SK-N-SH (cell line): ENCODE results near the gene ZNF425.

Experiments
- CHD2 ChIP-seq: fragments of 150-350 bp; IDR thresholded peaks from 2 replicates; pipeline ENCODE4 v1.6.1; 2018; ENCODE audit warnings: low read length; ENCODE audit not compliant: partially characterized antibody
- FOSL2 ChIP-seq: IDR thresholded peaks from 2 replicates; pipeline ENCODE4 v1.4.0; 2012; ENCODE audit warnings: low read depth, mild to moderate bottlenecking, moderate library complexity, borderline replicate concordance
- MXI1 ChIP-seq: IDR thresholded peaks from 2 replicates; pipeline ENCODE4 v1.6.1; 2012; ENCODE audit warnings: mild to moderate bottlenecking, low read depth, low read length, improper control_type of control experiment
- POLR2AphosphoS5 ChIP-seq: IDR thresholded peaks from 2 replicates; pipeline ENCODE4 v1.6.1; 2012; ENCODE audit warnings: low read depth, low read length
- SMC3 ChIP-seq: IDR thresholded peaks from 2 replicates; pipeline ENCODE4 v1.6.1; 2012; ENCODE audit warnings: low read depth, low read length, improper control_type of control experiment

- no peak for TF ChIP-seq POLR2AphosphoS5
- no peak for TF ChIP-seq SMC3
- no peak for TF ChIP-seq MXI1
- no peak for TF ChIP-seq CHD2
- TF ChIP-seq FOSL2, result no peak
Measured at GRCh38 chr7:149153346-149153745, 27.2 kb upstream of the ZNF425 start.
